ENCODE results near the gene GNAL.

DNA sequence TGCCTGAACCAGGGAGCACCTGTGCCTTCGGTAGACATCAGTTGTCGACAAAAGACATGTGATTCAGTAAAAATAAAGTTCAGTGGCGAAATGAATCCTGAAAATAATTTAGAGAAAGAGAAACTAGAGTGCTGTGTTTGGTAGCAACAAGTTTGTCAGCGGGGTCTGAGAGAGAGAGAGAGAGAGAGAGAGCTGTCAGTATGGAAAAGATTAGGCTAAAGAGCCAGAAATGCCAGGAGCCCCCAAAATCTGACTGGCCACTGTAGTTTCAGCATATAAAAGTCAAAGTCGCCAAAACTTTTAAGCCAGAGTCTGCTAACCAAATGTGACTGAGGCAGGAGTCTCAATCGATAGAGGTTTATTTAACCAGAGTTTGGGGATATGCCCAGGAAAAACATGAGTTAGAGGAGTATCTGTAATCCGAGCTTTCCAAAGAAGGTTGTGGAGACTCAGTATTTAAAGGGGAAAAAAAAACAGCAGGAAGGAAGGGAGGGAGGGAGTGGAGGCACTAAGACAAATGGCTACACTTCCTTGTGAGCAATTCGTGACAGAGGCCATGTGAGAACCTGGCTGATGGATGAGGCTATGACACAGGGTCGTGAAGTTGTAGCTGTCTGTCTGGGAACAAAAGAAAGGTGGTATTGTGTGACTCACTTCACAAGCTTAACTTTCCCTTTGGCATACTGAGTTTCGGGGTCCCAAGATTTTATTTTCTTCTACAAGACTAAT is 20.5 kb upstream of the GNAL start:
- TF ChIP-seq EZH2 (IDR thresholded peaks at IDR 0.05) (no peak), EZH2phosphoT487 (IDR thresholded peaks at IDR 0.05) (no peak)
- TF ChIP-seq, protein P1, sequence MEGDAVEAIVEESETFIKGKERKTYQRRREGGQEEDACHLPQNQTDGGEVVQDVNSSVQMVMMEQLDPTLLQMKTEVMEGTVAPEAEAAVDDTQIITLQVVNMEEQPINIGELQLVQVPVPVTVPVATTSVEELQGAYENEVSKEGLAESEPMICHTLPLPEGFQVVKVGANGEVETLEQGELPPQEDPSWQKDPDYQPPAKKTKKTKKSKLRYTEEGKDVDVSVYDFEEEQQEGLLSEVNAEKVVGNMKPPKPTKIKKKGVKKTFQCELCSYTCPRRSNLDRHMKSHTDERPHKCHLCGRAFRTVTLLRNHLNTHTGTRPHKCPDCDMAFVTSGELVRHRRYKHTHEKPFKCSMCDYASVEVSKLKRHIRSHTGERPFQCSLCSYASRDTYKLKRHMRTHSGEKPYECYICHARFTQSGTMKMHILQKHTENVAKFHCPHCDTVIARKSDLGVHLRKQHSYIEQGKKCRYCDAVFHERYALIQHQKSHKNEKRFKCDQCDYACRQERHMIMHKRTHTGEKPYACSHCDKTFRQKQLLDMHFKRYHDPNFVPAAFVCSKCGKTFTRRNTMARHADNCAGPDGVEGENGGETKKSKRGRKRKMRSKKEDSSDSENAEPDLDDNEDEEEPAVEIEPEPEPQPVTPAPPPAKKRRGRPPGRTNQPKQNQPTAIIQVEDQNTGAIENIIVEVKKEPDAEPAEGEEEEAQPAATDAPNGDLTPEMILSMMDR (IDR thresholded peaks at IDR 0.05): no peak

All from neural progenitor cell (in vitro differentiated cells).